HG02885 (cell line): Measurements from ENCODE around the gene MSL3B.

Experiments
- ATAC-seq: cut with Tn5 transposase; IDR thresholded peaks from one replicate; pipeline ENCODE4 v1.9.1; 2021; ENCODE audit warnings: mild to moderate bottlenecking; ENCODE audit not compliant: unreplicated experiment, poor library complexity

The MSL3B gene

GRCh38 chr2:233835230-233836186 is 32.7 kb downstream of the MSL3B start:
- ATAC-seq: no peak

GRCh38 chr2:233833345-233833744 is 34.8 kb downstream of the MSL3B start:
- no peak for ATAC-seq

- no peak for ATAC-seq
These were observed 35.3 kb downstream of the MSL3B start for GRCh38 chr2:233832869-233833311.

GRCh38 chr2:233832414-233832813 is 35.8 kb downstream of the MSL3B start:
- ATAC-seq: no peak

GRCh38 chr2:233831861-233832260 is 36.3 kb downstream of the MSL3B start:
- no peak for ATAC-seq

- ATAC-seq: no peak
These were observed 37.0 kb downstream of the MSL3B start for GRCh38 chr2:233831011-233831721.

GRCh38 chr2:233830111-233830802 is 37.9 kb downstream of the MSL3B start:
- ATAC-seq: no peak

GRCh38 chr2:233829193-233830110 is 38.7 kb downstream of the MSL3B start:
- no peak for ATAC-seq

- no peak for ATAC-seq
These were observed 39.5 kb downstream of the MSL3B start for GRCh38 chr2:233828546-233829192.

GRCh38 chr2:233824373-233824772 is 43.8 kb downstream of the MSL3B start:
- no peak for ATAC-seq

GRCh38 chr2:233823731-233824121 is 44.5 kb downstream of the MSL3B start:
- ATAC-seq: no peak

GRCh38 chr2:233822781-233823730 is 45.1 kb downstream of the MSL3B start:
- no peak for ATAC-seq

GRCh38 chr2:233822101-233822771 is 46.0 kb downstream of the MSL3B start:
- ATAC-seq: no peak

- ATAC-seq: no peak
These were observed 46.5 kb downstream of the MSL3B start for GRCh38 chr2:233821709-233822100.

- ATAC-seq: no peak
These were observed 47.0 kb downstream of the MSL3B start for GRCh38 chr2:233821196-233821595.

GRCh38 chr2:233820774-233821105 is 47.4 kb downstream of the MSL3B start:
- no peak for ATAC-seq

- ATAC-seq: no peak
These were observed 48.1 kb downstream of the MSL3B start for GRCh38 chr2:233819884-233820773.
